HG02678 (cell line): ENCODE measurements around the gene ZNF563.
"Not testable (repeated sequence)": the region's sequence is repeated elsewhere in the genome, so short reads cannot be mapped to it uniquely, and the experiment has no call there.

Experiments used
- ATAC-seq: cut with Tn5 transposase; IDR thresholded peaks from one replicate; pipeline ENCODE4 v1.9.1; 2021; ENCODE audit warnings: mild to moderate bottlenecking, moderate library complexity; ENCODE audit not compliant: unreplicated experiment

Gene ZNF563

DNA sequence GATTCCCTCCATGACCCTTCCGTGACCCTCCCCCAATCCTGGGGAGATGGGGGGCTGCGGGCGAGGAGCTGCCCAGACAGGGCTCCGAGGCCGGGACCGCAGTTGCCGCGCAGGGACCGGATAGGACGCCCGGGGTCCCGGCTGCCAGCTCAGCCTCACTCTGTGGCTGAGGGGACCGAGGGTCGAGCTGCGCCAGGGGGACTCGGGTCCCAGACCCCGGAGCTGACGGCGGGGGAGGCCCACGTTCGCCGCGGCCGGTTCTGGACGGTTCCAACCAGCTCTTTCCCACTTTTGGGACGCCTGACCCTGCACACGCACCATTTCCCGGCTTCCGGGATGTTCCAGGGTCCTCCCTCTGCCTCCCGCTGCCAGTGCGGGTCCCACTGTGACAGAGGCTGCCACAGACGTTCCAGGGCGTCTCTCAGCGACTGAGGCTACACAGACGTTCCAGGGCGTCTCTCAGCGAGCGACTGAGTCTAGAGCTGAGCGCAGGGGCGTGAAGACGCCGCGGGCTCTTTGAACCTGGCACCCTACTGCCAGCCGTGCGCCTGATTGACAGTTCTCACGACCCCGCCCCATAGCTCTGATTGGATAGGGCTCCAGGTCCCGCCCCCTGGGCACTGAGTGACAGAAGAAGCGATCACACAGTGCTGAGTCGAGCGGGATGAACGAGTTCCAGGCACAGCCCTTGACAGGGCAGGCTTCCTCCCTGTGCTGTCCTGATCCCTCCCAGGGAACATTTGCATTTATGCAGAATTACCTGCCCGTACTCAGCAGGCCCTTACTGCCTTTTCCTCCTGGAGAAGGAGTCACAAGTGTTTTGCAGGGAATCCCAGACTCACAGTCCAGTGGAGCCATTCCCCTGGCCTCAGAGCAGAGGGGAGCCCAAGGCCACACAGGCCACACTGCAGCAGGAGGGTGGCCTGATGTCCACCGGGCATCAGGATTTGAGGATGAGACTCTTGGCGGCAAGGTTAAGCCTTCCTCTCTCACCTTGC lies at the start of gene ZNF563:
TSS of gene ZNF563 (minus strand) at position 472 of the 998 bp plus-strand sequence. CDS start at position 321, 151 bp downstream.
- ATAC-seq: peak; percentile 95

GRCh38 chr19:12380444-12380737 lies 47.0 kb upstream of the ZNF563 start:
- ATAC-seq: no peak

GRCh38 chr19:12379732-12380443 lies 46.5 kb upstream of the ZNF563 start:
- no peak for ATAC-seq

GRCh38 chr19:12374026-12374425 lies 40.6 kb upstream of the ZNF563 start:
- no peak for ATAC-seq

GRCh38 chr19:12365236-12366162 lies 32.1 kb upstream of the ZNF563 start, which contains the start of gene ZNF442:
TSS of gene ZNF442 (minus strand) at chr19:12365683. CDS start at chr19:12363631, 2,052 bp downstream.
- ATAC-seq: peak; percentile 95

- no peak for ATAC-seq
Measured at GRCh38 chr19:12364391-12365235, 31.2 kb upstream of the ZNF563 start.

- not testable (repeated sequence) for ATAC-seq
Measured at GRCh38 chr19:12362236-12362635, 28.8 kb upstream of the ZNF563 start.

- no peak for ATAC-seq
Measured at GRCh38 chr19:12353375-12353774, 19.9 kb upstream of the ZNF563 start.

DNA sequence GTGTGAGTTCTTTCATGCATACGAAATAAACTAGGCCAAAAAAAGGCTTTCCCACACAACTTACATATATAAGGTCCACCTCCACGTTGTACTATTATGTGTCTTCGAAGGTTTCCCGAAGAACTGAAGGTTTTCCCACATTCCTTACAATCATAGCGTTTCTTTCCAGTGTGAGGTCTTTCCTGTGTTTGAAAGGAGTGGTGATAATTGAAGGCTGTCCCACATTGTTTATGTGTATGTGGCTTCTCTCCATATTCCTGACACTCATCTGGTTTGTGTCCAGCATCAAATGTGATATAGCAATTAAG lies 17.4 kb upstream of the ZNF563 start:
- ATAC-seq: no peak

GRCh38 chr19:12350185-12350889 lies 16.9 kb upstream of the ZNF563 start:
- no peak for ATAC-seq

DNA sequence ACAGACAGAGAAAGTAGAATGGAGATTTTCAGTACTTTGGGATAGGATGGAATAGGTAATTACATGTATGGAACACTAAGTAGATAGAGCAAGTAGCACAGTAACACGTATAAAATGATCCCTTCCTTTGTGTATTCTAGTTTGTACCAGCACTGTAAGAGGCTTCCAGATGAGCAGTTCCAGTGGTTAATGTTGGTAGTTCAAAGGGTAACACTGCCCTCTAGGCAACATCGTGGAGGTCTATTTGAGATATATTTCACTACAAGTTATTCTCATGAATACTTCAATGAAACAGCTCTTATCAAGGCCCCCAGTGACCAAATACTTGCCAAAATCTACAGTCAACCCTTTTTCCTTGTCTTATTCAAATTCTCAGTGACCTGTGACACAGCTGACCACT lies 13.5 kb upstream of the ZNF563 start:
- no peak for ATAC-seq

GRCh38 chr19:12345197-12345596 lies 11.8 kb upstream of the ZNF563 start:
- ATAC-seq: no peak

- ATAC-seq: peak; percentile 39
Measured at GRCh38 chr19:12331211-12331941, 2.1 kb downstream of the ZNF563 start.

GRCh38 chr19:12330340-12330739 lies 3.1 kb downstream of the ZNF563 start:
- ATAC-seq: no peak

- ATAC-seq: no peak
Measured at GRCh38 chr19:12325690-12326089, 7.7 kb downstream of the ZNF563 start.

GRCh38 chr19:12318782-12319413 lies 14.5 kb downstream of the ZNF563 start:
- no peak for ATAC-seq

DNA sequence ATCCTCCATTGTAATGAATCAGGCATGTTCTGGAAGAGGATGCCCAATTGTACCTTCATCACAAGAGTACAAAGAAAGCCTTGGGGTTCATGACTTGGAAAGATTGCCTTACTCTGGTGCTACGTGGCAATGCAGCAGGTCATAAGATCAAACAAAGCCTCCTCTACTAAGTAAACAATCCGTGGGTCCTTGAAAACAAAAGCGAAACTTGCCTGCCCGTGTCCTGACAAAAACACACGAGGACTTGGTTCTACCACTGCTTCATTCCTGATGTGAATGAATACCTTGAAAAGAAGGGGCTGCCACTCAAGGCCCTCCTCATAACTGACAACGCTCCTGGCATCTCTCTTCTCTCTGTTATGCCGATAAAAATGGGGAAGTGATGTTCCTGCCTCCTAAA lies 18.9 kb downstream of the ZNF563 start:
- no peak for ATAC-seq

DNA sequence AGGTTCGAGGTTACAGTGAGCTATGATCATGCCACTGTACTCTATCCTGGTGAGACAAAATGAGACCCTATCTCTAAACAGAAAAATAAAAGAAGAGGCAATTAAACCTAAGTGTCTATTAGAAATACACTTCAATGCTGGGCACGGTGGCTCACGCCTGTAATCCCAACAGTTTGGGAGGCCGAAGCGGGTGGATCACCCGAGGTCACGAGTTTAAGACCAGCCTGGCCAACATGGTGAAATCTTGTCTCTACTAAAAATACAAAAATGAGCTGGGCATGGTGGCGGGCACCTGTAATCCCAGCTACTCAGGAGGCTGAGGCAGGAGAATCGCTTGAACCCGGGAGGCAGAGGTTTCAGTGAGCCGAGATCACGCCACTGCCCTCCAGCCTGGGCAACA lies 24.5 kb downstream of the ZNF563 start:
- not testable (repeated sequence) for ATAC-seq
